ENCODE measurements around the gene HBG1.

GRCh38 chr11:5228124-5228523 is 21.5 kb downstream of the HBG1 start:
- no peak for TF ChIP-seq CTCF (IDR thresholded peaks at IDR 0.05)
- TF ChIP-seq EZH2 (IDR thresholded peaks at IDR 0.05; ENCODE audit: borderline replicate concordance, insufficient read depth, low read depth, low read length, poor library complexity, severe bottlenecking) = no peak
